HepG2 (cell line): Measurements from ENCODE around the gene SH2D5. TPM values are rescaled to one million over a fixed set of nuclear protein-coding genes. Genes with fewer than 3 reads are reported as not detected.
A peak's percentile ranks its signal among the peaks of the same experiment; 100 is the strongest.

Experiments
- DR1 ChIP-seq: sonication (generic); formaldehyde crosslinking; IDR thresholded peaks from 2 replicates; pipeline ENCODE4 v1.8.0; 2021; ENCODE audit warnings: mild to moderate bottlenecking, missing genetic modification reagents, inconsistent platforms
- MIXL1 ChIP-seq: IDR thresholded peaks from 2 replicates; pipeline ENCODE4 v1.6.1; 2016
- RARA ChIP-seq: IDR thresholded peaks from 2 replicates; pipeline ENCODE4 v1.6.1; 2016; ENCODE audit warnings: missing genetic modification reagents, missing compliant biosample characterization
- RXRA ChIP-seq: sonication (generic); formaldehyde crosslinking; IDR thresholded peaks from 2 replicates; pipeline ENCODE4 v1.5.1; 2020; ENCODE audit warnings: missing genetic modification reagents
- SP2 ChIP-seq: sonication (generic); formaldehyde crosslinking; IDR thresholded peaks from 2 replicates; pipeline ENCODE4 v1.5.1; 2020; ENCODE audit warnings: mild to moderate bottlenecking, missing genetic modification reagents
- TARDBP ChIP-seq: sonication (generic); formaldehyde crosslinking; IDR thresholded peaks from 2 replicates; pipeline ENCODE4 v1.8.0; 2022; ENCODE audit warnings: mild to moderate bottlenecking, missing genetic modification reagents
- TEAD3 ChIP-seq: optimal IDR thresholded peaks from 2 replicates; pipeline ENCODE3; 2016; ENCODE audit warnings: borderline replicate concordance
- ZC3H4 ChIP-seq: sonication (generic); formaldehyde crosslinking; IDR thresholded peaks from 2 replicates; pipeline ENCODE4 v1.4.0; 2020; ENCODE audit warnings: missing genetic modification reagents, borderline replicate concordance
- ZFX ChIP-seq: sonication (generic); formaldehyde crosslinking; IDR thresholded peaks from 2 replicates; pipeline ENCODE4 v1.4.0; 2020; ENCODE audit warnings: mild to moderate bottlenecking, low read depth, missing genetic modification reagents, moderate library complexity
- ZNF232 ChIP-seq: sonication (generic); formaldehyde crosslinking; IDR thresholded peaks from 2 replicates; pipeline ENCODE4 v1.4.0; 2020; ENCODE audit warnings: missing genetic modification reagents, borderline replicate concordance
- polyA plus RNA-seq, 8 experiments: library from polyadenylated mRNA; depleted of rRNA in 3 of 8; stranded (reverse) in 7 of 8; unstranded in 1 of 8; fragments of >200 nt; fragmentation: Illumina TruSeq in 4 of 8; extraction: Trizol in 4 of 8; gene quantifications; 2 replicates each; pipeline versions ENCODE4 v1.2.1 to v1.2.3, GENCODE V29; 2011 to 2016; ENCODE audit warnings: low read depth in 4 of 8, missing spikeins in 1 of 8, mixed read lengths in 1 of 8; ENCODE audit not compliant: insufficient read depth in 1 of 8
- total RNA-seq, 5 experiments: library from RNA; depleted of rRNA; stranded (reverse); fragments of >200 nt; fragmentation: Illumina TruSeq; extraction: Trizol; gene quantifications; 2 replicates each; pipeline ENCODE4 v1.2.3, GENCODE V29; 2016; ENCODE audit warnings: low read depth in 1 of 5
- TF ChIP-seq, protein P1 (sequence below): sonication (generic); formaldehyde crosslinking; IDR thresholded peaks from 2 replicates; pipeline ENCODE4 v1.4.0; 2020; ENCODE audit warnings: mild to moderate bottlenecking, missing genetic modification reagents
- TF ChIP-seq, protein P2 (sequence below): sonication (generic); formaldehyde crosslinking; IDR thresholded peaks from 2 replicates; pipeline ENCODE4 v1.8.0; 2022; ENCODE audit warnings: missing genetic modification reagents, mild to moderate bottlenecking, inconsistent platforms, borderline replicate concordance
- TF ChIP-seq, protein P3 (sequence below): sonication (generic); formaldehyde crosslinking; IDR thresholded peaks from 2 replicates; pipeline ENCODE4 v1.5.0; 2020; ENCODE audit warnings: missing genetic modification reagents, mild to moderate bottlenecking, borderline replicate concordance
- TF ChIP-seq, protein P4 (sequence below): sonication (generic); formaldehyde crosslinking; IDR thresholded peaks from 2 replicates; pipeline ENCODE4 v1.8.1; 2023; ENCODE audit warnings: missing genetic modification reagents, inconsistent platforms, borderline replicate concordance
- TF ChIP-seq, protein P5 (sequence below): sonication (generic); formaldehyde crosslinking; IDR thresholded peaks from 2 replicates; pipeline ENCODE4 v1.5.0; 2020; ENCODE audit warnings: missing genetic modification reagents
- TF ChIP-seq, protein P6 (sequence below): sonication (generic); formaldehyde crosslinking; IDR thresholded peaks from 2 replicates; pipeline ENCODE4 v1.4.0; 2020; ENCODE audit warnings: mild to moderate bottlenecking, missing genetic modification reagents
- TF ChIP-seq, protein P7 (sequence below): IDR thresholded peaks from 2 replicates; pipeline ENCODE4 v1.6.1; 2016

Gene SH2D5
- total and polyA plus RNA-seq, 2 of the 13 experiments (the other 11 are each of a cell fraction or from before 2014, with no cell fraction given), result 1.2 to 3.4 TPM

DNA sequence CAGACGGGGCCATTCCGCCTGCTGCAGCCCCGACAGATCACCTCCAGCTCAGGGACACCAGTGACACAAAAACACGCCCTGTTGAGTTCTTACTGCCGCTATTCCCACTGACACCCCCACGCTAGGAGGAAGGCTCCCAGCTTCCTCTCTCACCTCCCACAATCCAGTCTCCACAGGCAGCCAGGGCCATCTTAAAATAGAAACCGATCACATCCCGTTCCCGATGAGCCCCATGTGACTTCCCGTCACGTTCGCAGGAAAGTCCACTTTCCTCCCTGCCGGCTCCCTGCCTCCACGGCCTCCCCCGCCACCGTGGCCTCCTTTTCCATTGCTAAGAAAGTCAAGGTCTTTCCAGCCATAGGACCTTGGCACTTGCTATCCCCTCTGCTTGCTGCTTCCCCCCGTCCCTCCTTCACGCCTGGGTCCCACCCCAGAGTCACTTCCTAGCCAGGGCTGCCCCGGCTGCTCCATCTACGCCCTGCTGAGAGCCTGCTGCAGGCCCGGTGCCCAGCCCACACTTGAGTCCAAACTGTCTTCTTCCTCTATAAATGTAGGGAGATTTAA lies 47.3 kb downstream of the SH2D5 start (continued):
- TF ChIP-seq, protein P1, sequence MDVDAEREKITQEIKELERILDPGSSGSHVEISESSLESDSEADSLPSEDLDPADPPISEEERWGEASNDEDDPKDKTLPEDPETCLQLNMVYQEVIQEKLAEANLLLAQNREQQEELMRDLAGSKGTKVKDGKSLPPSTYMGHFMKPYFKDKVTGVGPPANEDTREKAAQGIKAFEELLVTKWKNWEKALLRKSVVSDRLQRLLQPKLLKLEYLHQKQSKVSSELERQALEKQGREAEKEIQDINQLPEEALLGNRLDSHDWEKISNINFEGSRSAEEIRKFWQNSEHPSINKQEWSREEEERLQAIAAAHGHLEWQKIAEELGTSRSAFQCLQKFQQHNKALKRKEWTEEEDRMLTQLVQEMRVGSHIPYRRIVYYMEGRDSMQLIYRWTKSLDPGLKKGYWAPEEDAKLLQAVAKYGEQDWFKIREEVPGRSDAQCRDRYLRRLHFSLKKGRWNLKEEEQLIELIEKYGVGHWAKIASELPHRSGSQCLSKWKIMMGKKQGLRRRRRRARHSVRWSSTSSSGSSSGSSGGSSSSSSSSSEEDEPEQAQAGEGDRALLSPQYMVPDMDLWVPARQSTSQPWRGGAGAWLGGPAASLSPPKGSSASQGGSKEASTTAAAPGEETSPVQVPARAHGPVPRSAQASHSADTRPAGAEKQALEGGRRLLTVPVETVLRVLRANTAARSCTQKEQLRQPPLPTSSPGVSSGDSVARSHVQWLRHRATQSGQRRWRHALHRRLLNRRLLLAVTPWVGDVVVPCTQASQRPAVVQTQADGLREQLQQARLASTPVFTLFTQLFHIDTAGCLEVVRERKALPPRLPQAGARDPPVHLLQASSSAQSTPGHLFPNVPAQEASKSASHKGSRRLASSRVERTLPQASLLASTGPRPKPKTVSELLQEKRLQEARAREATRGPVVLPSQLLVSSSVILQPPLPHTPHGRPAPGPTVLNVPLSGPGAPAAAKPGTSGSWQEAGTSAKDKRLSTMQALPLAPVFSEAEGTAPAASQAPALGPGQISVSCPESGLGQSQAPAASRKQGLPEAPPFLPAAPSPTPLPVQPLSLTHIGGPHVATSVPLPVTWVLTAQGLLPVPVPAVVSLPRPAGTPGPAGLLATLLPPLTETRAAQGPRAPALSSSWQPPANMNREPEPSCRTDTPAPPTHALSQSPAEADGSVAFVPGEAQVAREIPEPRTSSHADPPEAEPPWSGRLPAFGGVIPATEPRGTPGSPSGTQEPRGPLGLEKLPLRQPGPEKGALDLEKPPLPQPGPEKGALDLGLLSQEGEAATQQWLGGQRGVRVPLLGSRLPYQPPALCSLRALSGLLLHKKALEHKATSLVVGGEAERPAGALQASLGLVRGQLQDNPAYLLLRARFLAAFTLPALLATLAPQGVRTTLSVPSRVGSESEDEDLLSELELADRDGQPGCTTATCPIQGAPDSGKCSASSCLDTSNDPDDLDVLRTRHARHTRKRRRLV (CRISPR knock-in tag), result no peak
- TF ChIP-seq, protein P2, sequence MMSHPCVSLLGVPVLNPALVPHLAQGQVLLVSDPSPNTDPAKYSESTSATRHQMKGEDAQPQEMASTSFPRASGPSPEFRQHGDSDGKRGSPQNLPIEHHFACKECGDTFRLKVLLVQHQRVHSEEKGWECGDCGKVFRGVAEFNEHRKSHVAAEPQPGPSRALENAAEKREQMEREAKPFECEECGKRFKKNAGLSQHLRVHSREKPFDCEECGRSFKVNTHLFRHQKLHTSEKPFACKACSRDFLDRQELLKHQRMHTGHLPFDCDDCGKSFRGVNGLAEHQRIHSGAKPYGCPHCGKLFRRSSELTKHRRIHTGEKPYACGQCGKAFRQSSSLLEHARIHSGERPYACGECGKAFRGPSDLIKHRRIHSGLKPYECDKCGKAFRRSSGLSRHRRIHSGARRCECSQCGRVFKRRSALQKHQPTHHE (CRISPR knock-in tag), result no peak
- TF ChIP-seq DR1 (CRISPR knock-in tag) (no peak), TEAD3 (no peak), SP2 (CRISPR knock-in tag) (no peak), ZC3H4 (CRISPR knock-in tag) (no peak), TARDBP (CRISPR knock-in tag) (no peak), ZFX (CRISPR knock-in tag) (peak; percentile 11; the same call in 1 of the 2 replicates), ZNF232 (CRISPR knock-in tag) (no peak), RXRA (0 out of 2 replicates have a peak, but pooled peaks have one; percentile 9), RARA (CRISPR knock-in tag) (no peak), MIXL1 (no peak)
- TF ChIP-seq, protein P3, sequence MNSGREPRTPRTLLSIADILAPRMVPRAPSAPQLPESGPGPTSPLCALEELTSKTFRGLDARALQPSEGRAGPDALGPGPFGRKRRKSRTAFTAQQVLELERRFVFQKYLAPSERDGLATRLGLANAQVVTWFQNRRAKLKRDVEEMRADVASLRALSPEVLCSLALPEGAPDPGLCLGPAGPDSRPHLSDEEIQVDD (CRISPR knock-in tag), result 0 out of 2 replicates have a peak, but pooled peaks have one; percentile 40
- TF ChIP-seq, protein P4, sequence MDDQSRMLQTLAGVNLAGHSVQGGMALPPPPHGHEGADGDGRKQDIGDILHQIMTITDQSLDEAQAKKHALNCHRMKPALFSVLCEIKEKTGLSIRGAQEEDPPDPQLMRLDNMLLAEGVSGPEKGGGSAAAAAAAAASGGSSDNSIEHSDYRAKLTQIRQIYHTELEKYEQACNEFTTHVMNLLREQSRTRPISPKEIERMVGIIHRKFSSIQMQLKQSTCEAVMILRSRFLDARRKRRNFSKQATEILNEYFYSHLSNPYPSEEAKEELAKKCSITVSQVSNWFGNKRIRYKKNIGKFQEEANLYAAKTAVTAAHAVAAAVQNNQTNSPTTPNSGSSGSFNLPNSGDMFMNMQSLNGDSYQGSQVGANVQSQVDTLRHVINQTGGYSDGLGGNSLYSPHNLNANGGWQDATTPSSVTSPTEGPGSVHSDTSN, result no peak
- TF ChIP-seq, protein P5, sequence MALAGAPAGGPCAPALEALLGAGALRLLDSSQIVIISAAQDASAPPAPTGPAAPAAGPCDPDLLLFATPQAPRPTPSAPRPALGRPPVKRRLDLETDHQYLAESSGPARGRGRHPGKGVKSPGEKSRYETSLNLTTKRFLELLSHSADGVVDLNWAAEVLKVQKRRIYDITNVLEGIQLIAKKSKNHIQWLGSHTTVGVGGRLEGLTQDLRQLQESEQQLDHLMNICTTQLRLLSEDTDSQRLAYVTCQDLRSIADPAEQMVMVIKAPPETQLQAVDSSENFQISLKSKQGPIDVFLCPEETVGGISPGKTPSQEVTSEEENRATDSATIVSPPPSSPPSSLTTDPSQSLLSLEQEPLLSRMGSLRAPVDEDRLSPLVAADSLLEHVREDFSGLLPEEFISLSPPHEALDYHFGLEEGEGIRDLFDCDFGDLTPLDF (CRISPR knock-in tag), result no peak
- TF ChIP-seq, protein P6, sequence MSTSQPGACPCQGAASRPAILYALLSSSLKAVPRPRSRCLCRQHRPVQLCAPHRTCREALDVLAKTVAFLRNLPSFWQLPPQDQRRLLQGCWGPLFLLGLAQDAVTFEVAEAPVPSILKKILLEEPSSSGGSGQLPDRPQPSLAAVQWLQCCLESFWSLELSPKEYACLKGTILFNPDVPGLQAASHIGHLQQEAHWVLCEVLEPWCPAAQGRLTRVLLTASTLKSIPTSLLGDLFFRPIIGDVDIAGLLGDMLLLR (CRISPR knock-in tag), result no peak
- TF ChIP-seq, protein P7, sequence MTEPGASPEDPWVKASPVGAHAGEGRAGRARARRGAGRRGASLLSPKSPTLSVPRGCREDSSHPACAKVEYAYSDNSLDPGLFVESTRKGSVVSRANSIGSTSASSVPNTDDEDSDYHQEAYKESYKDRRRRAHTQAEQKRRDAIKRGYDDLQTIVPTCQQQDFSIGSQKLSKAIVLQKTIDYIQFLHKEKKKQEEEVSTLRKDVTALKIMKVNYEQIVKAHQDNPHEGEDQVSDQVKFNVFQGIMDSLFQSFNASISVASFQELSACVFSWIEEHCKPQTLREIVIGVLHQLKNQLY (CRISPR knock-in tag), result no peak
